ENCODE measurements around the gene PRKCA. TPM values are rescaled to one million over a fixed set of nuclear protein-coding genes. Genes with fewer than 3 reads are reported as not detected.
A peak's percentile ranks its signal among the peaks of the same experiment; 100 is the strongest.

PRKCA gene
- total RNA-seq, 1 donor from 2014 or later = 80.1 TPM

DNA sequence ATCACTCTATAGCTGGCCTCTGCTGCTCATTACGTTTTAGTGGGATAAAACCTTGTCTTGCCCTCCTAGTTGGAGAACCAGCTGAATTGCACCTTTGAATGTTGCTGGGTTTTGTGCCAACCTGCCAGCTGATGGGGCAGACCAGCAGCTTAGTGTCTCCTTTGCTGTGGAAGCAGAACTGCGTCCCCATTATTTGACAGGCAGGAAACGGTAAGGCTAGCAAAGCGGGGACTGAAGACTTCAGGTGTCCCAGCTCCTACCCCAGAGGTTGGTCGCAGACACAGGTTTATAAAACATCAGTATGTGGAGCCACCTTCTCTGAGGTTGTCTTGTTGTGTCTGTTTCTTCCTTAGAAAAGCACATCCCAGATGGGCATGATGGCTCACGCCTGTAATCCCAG is 158.1 kb downstream of the PRKCA start:
- no peak for DNase-seq (ENCODE audit: extremely low spot score, unreplicated experiment)
- TF ChIP-seq, protein P1, sequence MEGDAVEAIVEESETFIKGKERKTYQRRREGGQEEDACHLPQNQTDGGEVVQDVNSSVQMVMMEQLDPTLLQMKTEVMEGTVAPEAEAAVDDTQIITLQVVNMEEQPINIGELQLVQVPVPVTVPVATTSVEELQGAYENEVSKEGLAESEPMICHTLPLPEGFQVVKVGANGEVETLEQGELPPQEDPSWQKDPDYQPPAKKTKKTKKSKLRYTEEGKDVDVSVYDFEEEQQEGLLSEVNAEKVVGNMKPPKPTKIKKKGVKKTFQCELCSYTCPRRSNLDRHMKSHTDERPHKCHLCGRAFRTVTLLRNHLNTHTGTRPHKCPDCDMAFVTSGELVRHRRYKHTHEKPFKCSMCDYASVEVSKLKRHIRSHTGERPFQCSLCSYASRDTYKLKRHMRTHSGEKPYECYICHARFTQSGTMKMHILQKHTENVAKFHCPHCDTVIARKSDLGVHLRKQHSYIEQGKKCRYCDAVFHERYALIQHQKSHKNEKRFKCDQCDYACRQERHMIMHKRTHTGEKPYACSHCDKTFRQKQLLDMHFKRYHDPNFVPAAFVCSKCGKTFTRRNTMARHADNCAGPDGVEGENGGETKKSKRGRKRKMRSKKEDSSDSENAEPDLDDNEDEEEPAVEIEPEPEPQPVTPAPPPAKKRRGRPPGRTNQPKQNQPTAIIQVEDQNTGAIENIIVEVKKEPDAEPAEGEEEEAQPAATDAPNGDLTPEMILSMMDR (IDR thresholded peaks at IDR 0.05) = no peak
- no peaks in the 10 kb centered on the region for H3K27me3 Mint-ChIP-seq (ENCODE audit: unreplicated experiment)
- H3K4me3 Mint-ChIP-seq (ENCODE audit: unreplicated experiment) = no peak overlapping the region
- H3K36me3 Mint-ChIP-seq (ENCODE audit: unreplicated experiment) = peaks cover 3% of the 10 kb centered on the region
- H3K4me1 Mint-ChIP-seq (ENCODE audit: unreplicated experiment) = peaks cover 59% of the 10 kb centered on the region
- peak overlapping the region; percentile 82 for H3K27ac Mint-ChIP-seq (ENCODE audit: unreplicated experiment)
- no peaks in the 10 kb centered on the region for H3K9me3 Mint-ChIP-seq (ENCODE audit: unreplicated experiment)

DNA sequence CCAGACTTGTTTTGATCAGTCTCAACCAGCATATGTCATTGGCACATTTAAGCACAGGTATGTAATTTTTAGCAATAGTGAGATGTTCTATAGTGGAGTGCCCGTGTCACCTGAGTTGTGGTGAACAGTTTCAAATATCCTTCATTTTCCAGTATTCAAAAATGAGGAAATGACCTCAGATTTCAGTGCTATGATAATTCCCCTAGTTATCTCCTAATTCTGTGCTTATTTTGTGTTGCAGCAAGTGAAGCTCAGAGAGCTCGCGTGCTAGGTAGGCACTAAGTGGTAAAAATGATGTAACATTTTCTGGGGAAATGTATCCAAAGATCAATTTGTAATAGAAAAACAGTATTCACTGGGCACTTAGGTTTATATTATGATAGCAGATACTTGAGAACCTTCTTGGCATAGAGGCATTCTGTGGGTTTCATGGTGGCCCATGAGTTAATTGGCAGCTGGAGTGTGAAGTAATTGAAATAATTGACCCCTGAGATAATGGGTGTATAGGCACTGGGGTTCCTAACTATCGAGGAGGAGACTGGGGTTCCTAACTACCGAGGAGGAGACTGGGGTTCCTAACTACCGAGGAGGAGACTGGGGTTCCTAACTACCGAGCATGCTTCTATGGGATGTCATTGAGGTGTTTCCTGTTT is 159.1 kb downstream of the PRKCA start:
- TF ChIP-seq, protein P1 (IDR thresholded peaks at IDR 0.05) = no peak
- Mint-ChIP-seq H3K9me3 (ENCODE audit: unreplicated experiment) (no peaks in the 10 kb centered on the region), H3K4me1 (ENCODE audit: unreplicated experiment) (peaks cover 68% of the 10 kb centered on the region), H3K27me3 (ENCODE audit: unreplicated experiment) (no peaks in the 10 kb centered on the region), H3K27ac (ENCODE audit: unreplicated experiment) (peak overlapping the region; percentile 82), H3K4me3 (ENCODE audit: unreplicated experiment) (no peak overlapping the region), H3K36me3 (ENCODE audit: unreplicated experiment) (no peaks in the 10 kb centered on the region)
- no peak for DNase-seq (ENCODE audit: extremely low spot score, unreplicated experiment)

DNA sequence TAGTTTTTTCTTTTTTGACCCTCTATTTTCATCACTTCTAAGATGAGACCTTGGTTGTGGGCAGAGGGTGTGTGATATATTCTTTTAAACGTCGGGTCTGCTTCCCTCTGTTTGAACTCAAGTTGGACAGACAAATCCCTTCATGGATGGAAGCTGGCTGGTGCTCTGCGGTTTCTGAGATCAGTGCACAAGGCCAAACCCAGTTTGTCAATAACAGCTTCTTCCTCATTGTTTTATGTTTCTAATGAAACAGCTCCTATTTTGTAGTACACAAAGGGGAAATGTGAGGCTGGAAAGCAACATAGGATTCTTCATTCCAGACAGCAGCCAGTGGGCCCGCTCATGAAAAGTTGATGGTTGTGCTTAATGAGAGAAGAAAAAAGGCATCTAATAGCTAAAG is 159.6 kb downstream of the PRKCA start:
- no peak for DNase-seq (ENCODE audit: extremely low spot score, unreplicated experiment)
- Mint-ChIP-seq H3K27me3 (ENCODE audit: unreplicated experiment) (no peaks in the 10 kb centered on the region), H3K9me3 (ENCODE audit: unreplicated experiment) (no peaks in the 10 kb centered on the region), H3K36me3 (ENCODE audit: unreplicated experiment) (no peaks in the 10 kb centered on the region), H3K27ac (ENCODE audit: unreplicated experiment) (peak overlapping the region; percentile 86), H3K4me1 (ENCODE audit: unreplicated experiment) (peaks cover 74% of the 10 kb centered on the region), H3K4me3 (ENCODE audit: unreplicated experiment) (no peak overlapping the region)
- TF ChIP-seq, protein P1 (IDR thresholded peaks at IDR 0.05) = no peak

DNA sequence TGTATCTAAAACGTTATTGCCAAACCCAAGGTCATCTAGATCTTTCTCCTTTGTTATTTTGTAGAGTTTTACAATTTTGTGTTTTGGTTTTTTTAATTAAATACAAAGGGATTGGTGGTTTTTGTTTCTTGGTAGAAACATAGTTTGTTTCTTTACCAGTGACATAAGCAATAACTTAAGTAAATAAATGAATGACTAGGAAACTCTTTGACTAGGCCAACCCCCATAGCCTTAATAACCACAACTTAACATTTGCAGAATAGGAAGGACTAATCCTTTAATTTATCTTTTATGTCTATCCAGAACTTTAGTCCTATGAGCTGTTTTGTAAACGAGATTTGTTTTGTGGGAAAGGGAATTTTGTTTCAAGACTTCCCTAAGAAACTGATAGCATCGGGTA is 162.5 kb downstream of the PRKCA start:
- Mint-ChIP-seq H3K4me3 (ENCODE audit: unreplicated experiment) (no peak overlapping the region), H3K27me3 (ENCODE audit: unreplicated experiment) (no peaks in the 10 kb centered on the region), H3K36me3 (ENCODE audit: unreplicated experiment) (no peaks in the 10 kb centered on the region), H3K27ac (ENCODE audit: unreplicated experiment) (peak overlapping the region; percentile 45), H3K4me1 (ENCODE audit: unreplicated experiment) (peaks cover 89% of the 10 kb centered on the region), H3K9me3 (ENCODE audit: unreplicated experiment) (no peaks in the 10 kb centered on the region)
- TF ChIP-seq, protein P1 (IDR thresholded peaks at IDR 0.05) = no peak
- DNase-seq (ENCODE audit: extremely low spot score, unreplicated experiment) = no peak

DNA sequence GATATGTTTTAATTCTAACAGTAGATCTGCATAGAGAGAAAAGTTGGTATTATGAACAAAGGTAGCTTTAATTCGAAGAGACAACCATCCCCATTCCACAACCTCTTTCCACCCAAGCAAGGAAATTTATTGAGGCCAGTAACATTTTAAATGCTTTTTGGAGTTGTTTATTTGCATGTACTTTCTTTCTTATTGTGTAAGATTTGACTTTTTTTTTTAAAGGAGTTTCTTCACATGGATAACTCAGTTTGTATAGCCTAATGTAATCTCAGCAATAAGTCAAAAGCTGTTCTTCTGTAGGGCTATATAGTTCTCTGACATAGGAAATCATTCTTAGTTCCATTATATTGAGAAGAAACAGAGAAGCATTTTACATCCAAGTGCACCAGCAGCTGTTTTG is 163.3 kb downstream of the PRKCA start:
- no peaks in the 10 kb centered on the region for H3K27me3 Mint-ChIP-seq (ENCODE audit: unreplicated experiment)
- H3K9me3 Mint-ChIP-seq (ENCODE audit: unreplicated experiment) = no peaks in the 10 kb centered on the region
- peak overlapping the region; percentile 97 for H3K27ac Mint-ChIP-seq (ENCODE audit: unreplicated experiment)
- no peak overlapping the region for H3K4me3 Mint-ChIP-seq (ENCODE audit: unreplicated experiment)
- peaks cover 87% of the 10 kb centered on the region for H3K4me1 Mint-ChIP-seq (ENCODE audit: unreplicated experiment)
- TF ChIP-seq, protein P1 (IDR thresholded peaks at IDR 0.05) = no peak
- DNase-seq (ENCODE audit: extremely low spot score, unreplicated experiment) = no peak
- no peaks in the 10 kb centered on the region for H3K36me3 Mint-ChIP-seq (ENCODE audit: unreplicated experiment)

Measured in osteocyte (in vitro differentiated cells).